ENCODE data around the gene HYI.
"Not testable (repeated sequence)": the region's sequence is repeated elsewhere in the genome, so short reads cannot be mapped to it uniquely, and the experiment has no call there.

HYI gene

GRCh38 chr1:43464681-43465504 is 11.2 kb upstream of the HYI start:
- DNase-seq (ENCODE audit: low spot score) = no peak

GRCh38 chr1:43463479-43463878 is 9.7 kb upstream of the HYI start:
- DNase-seq (ENCODE audit: low spot score) = no peak

- no peak for DNase-seq (ENCODE audit: low spot score)
Observed at GRCh38 chr1:43460988-43461693, 7.4 kb upstream of the HYI start.

GRCh38 chr1:43458379-43458778 is 4.6 kb upstream of the HYI start:
- DNase-seq (ENCODE audit: low spot score) = not testable (repeated sequence)

GRCh38 chr1:43455213-43455889 is 1.6 kb upstream of the HYI start:
- no peak for DNase-seq (ENCODE audit: low spot score)

- DNase-seq (ENCODE audit: low spot score) = peak; percentile 70
Observed at GRCh38 chr1:43454270-43455011, 710 bp upstream of the HYI start.

- no peak for DNase-seq (ENCODE audit: low spot score)
Observed at GRCh38 chr1:43452789-43453441, 816 bp downstream of the HYI start.

- DNase-seq (ENCODE audit: low spot score) = no peak
Observed at GRCh38 chr1:43451701-43452532, 1.8 kb downstream of the HYI start.

GRCh38 chr1:43451157-43451591 is 2.6 kb downstream of the HYI start:
- DNase-seq (ENCODE audit: low spot score) = no peak

- DNase-seq (ENCODE audit: low spot score) = no peak
Observed at GRCh38 chr1:43450251-43450941, 3.3 kb downstream of the HYI start.

- no peak for DNase-seq (ENCODE audit: low spot score)
Observed at GRCh38 chr1:43449708-43450069, 4.0 kb downstream of the HYI start.

GRCh38 chr1:43448955-43449707 is 4.6 kb downstream of the HYI start:
- no peak for DNase-seq (ENCODE audit: low spot score)

GRCh38 chr1:43447891-43448708 is 5.6 kb downstream of the HYI start:
- no peak for DNase-seq (ENCODE audit: low spot score)

- DNase-seq (ENCODE audit: low spot score) = no peak
Observed at GRCh38 chr1:43446881-43447835, 6.6 kb downstream of the HYI start.

GRCh38 chr1:43446388-43446740 is 7.4 kb downstream of the HYI start:
- DNase-seq (ENCODE audit: low spot score) = no peak

GRCh38 chr1:43445606-43446387 is 7.9 kb downstream of the HYI start:
- no peak for DNase-seq (ENCODE audit: low spot score)

GRCh38 chr1:43444836-43445235 is 8.9 kb downstream of the HYI start:
- DNase-seq (ENCODE audit: low spot score) = no peak

Data from CD4-positive, alpha-beta T cell treated with Interleukin-15 for 4 hours (primary cell).